Peyer's patch (tissue), 4 donors: ENCODE measurements around the gene SF1. TPM values are rescaled to one million over a fixed set of nuclear protein-coding genes. Genes with fewer than 3 reads are reported as not detected.

Experiments
- DNase-seq, 3 donors: peaks; one replicate each; pipeline ENCODE4 v3.0.0-alpha.2; 2017 to 2019
- H3K27ac ChIP-seq, 4 donors: fragments of 200-600 bp; sonication (generic); one replicate each; pipeline ENCODE4 v1.5.1; 2016 to 2019
- H3K27me3 ChIP-seq, 2 donors: fragments of 200-600 bp; sonication (generic); one replicate each; pipeline ENCODE4 v1.5.1; 2019
- H3K36me3 ChIP-seq, 3 donors: fragments of 200-600 bp; sonication (generic); one replicate each; pipeline ENCODE4 v1.5.1; 2016 to 2019
- H3K4me1 ChIP-seq, 4 donors: fragments of 200-600 bp; sonication (generic); one replicate each; pipeline ENCODE4 v1.5.1; 2016 to 2019
- H3K4me3 ChIP-seq, 4 donors: fragments of 200-600 bp; sonication (generic); 1 replicate in 3 of 4; 2 replicates in 1 of 4; pipeline ENCODE4 v1.5.1; 2016 to 2019; ENCODE audit warnings: mild to moderate bottlenecking in 1 of 4
- H3K9me3 ChIP-seq, 4 donors: fragments of 200-600 bp; sonication (generic); one replicate each; pipeline ENCODE4 v1.5.1; 2016 to 2019; ENCODE audit warnings: mild to moderate bottlenecking in 1 of 4
- POLR2A ChIP-seq, 2 donors: fragments of 450-650 bp; IDR thresholded peaks; one replicate each; pipeline ENCODE4 v1.5.1; 2017; ENCODE audit warnings: antibody characterized with exemption in 2 of 2, mild to moderate bottlenecking in 2 of 2, moderate library complexity in 2 of 2
- total RNA-seq, 4 donors: library from RNA; depleted of rRNA; stranded (reverse); fragments of >200 nt; gene quantifications; one replicate each; pipeline ENCODE4 v1.1.0, GENCODE V29; 2016
- TF ChIP-seq, protein P1 (sequence below), 6 experiments: fragments of 450-650 bp in 4 of 6; fragments of 200-600 bp in 2 of 6; sonication (generic) in 1 of 6; IDR thresholded peaks; one replicate each; pipeline ENCODE4 v1.5.1; 2017 to 2019; ENCODE audit warnings: antibody characterized with exemption in 6 of 6, mild to moderate bottlenecking in 3 of 6, moderate library complexity in 1 of 6

Gene SF1
- total RNA-seq, 4 donors from 2014 or later, result 247 to 621 (median 392) TPM

DNA sequence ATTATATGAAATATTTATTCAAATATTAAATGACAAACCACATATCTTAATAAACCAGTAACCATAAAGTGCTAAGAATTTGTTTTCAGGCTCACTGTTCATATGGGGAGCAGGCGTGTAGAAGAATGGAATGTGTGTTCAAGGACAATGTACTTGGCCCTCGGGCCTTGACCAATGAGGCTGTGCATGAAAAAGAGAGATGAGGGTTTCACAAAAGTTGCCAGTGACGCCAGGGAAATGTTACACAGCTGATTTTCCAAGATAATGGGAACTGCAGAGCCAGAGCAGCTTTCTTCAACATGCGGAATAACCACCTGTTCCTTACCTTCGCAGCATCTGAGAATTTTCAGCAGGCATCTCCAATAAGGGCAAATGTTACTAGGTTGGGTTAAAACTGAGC is 4.2 kb downstream of the SF1 start:
- DNase-seq, result no peak
- Histone ChIP-seq H3K27me3 (no peaks in the 10 kb centered on the region), H3K9me3 (no peaks in the 10 kb centered on the region), H3K4me3 (no peak overlapping the region), H3K36me3 (peaks cover 4 to 75% (median 5%) of the 10 kb centered on the region in 3 donors), H3K27ac (no peak overlapping the region), H3K4me1 (peaks cover 0 to 43% (median 34%) of the 10 kb centered on the region in 4 donors)
- TF ChIP-seq, protein P1, sequence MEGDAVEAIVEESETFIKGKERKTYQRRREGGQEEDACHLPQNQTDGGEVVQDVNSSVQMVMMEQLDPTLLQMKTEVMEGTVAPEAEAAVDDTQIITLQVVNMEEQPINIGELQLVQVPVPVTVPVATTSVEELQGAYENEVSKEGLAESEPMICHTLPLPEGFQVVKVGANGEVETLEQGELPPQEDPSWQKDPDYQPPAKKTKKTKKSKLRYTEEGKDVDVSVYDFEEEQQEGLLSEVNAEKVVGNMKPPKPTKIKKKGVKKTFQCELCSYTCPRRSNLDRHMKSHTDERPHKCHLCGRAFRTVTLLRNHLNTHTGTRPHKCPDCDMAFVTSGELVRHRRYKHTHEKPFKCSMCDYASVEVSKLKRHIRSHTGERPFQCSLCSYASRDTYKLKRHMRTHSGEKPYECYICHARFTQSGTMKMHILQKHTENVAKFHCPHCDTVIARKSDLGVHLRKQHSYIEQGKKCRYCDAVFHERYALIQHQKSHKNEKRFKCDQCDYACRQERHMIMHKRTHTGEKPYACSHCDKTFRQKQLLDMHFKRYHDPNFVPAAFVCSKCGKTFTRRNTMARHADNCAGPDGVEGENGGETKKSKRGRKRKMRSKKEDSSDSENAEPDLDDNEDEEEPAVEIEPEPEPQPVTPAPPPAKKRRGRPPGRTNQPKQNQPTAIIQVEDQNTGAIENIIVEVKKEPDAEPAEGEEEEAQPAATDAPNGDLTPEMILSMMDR (IDR thresholded peaks at IDR 0.05), result no peak
- no peak for TF ChIP-seq POLR2A (IDR thresholded peaks at IDR 0.05)

DNA sequence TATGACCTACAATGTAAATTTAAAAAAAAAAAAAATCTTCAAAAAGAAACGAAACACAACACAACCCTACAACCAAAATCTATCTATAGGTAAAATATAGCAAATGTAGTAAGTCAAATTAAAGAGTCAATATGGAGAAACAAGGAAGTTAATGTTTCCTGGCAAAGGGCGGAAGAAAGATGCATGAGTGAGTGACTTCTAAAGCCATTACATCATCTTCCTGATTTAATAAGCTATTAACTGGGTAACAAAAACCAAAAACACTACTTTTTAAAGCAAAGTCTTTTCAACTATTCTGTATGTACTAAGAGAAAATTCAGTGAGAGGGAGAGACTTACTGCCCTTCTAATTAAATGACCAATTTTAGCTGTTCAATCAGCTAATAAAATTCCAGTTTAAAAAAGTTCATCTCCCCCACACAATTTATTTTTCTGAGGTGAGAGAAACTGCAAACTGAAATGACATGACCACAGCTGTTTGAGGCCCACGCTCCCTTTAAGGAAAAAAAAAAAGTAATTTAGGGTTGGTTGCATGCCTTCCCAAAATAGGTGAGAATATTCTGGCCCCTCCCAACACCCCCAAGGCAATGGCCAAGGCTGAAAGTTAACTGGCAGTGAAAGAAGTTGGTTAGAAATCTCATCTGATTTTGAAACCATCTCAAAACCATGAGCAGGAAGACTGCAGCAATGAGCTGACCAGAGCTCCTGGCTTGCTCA is 5.9 kb downstream of the SF1 start:
- peak overlapping the region in 2 of 4 donors; percentile 19 to 65 for H3K27ac ChIP-seq
- peaks cover 5 to 92% (median 7%) of the 10 kb centered on the region in 3 donors for H3K36me3 ChIP-seq

DNA sequence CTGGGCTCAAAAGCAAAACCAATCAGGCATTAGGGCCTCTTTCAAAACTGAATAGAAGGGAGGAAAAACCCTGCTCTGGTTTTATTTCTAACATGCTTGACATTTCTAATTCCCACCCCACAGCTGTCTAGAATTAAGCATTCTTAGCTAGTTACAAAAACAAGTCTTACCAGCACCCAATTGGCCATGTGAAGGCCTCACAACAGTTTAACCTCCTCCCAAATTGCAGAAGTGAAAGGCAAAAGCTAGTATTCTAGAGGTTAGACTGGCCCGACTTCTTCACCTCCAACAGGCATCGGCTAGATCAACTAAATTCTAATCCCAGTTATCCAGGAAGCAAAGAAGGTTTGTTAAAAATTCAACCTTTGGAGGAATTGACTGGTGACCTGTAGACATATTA is 6.5 kb downstream of the SF1 start:
- TF ChIP-seq, protein P1 (IDR thresholded peaks at IDR 0.05), result no peak
- TF ChIP-seq POLR2A (IDR thresholded peaks at IDR 0.05), result no peak
- no peak for DNase-seq
- peaks cover 8 to 98% (median 11%) of the 10 kb centered on the region in 3 donors for H3K36me3 ChIP-seq
- H3K9me3 ChIP-seq, result no peaks in the 10 kb centered on the region
- no peaks in the 10 kb centered on the region for H3K27me3 ChIP-seq
- no peak overlapping the region for H3K4me3 ChIP-seq
- peaks cover 0 to 44% (median 38%) of the 10 kb centered on the region in 4 donors for H3K4me1 ChIP-seq
- H3K27ac ChIP-seq, result peak overlapping the region in 2 of 4 donors; percentile 19 to 65

More for the DNA sequence above, 5.9 kb downstream of the SF1 start:
- no peak for TF ChIP-seq POLR2A (IDR thresholded peaks at IDR 0.05)
- TF ChIP-seq, protein P1 (IDR thresholded peaks at IDR 0.05), result no peak
- DNase-seq, result no peak
- Histone ChIP-seq H3K9me3 (no peaks in the 10 kb centered on the region), H3K4me1 (peaks cover 0 to 43% (median 41%) of the 10 kb centered on the region in 4 donors), H3K27me3 (no peaks in the 10 kb centered on the region), H3K4me3 (no peak overlapping the region)

DNA sequence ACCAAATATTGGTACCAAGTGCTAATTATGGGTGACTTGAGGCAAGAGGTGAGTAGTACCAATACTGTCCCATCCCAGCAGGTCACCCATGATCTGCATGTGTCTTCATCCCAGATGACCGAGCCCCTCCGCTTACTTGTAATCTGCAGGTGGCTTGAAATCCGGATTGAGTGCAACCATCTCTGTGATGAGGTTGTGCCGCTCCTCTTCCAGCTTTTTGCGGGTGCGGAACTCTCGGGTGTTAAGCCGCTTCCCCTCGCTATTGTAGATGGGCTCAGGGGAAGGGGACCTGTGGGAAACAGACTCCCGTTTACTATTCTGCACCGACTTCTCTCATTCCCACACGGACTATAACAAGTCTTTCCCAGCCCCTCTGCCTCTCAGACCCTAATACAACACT is 8.2 kb downstream of the SF1 start:
- Histone ChIP-seq H3K27me3 (no peaks in the 10 kb centered on the region), H3K9me3 (no peaks in the 10 kb centered on the region), H3K4me3 (no peak overlapping the region), H3K4me1 (peaks cover 0 to 37% (median 29%) of the 10 kb centered on the region in 4 donors), H3K27ac (no peak overlapping the region), H3K36me3 (peaks cover 8 to 100% (median 13%) of the 10 kb centered on the region in 3 donors)
- DNase-seq, result no peak
- TF ChIP-seq POLR2A (IDR thresholded peaks at IDR 0.05), result no peak
- TF ChIP-seq, protein P1 (IDR thresholded peaks at IDR 0.05), result no peak

DNA sequence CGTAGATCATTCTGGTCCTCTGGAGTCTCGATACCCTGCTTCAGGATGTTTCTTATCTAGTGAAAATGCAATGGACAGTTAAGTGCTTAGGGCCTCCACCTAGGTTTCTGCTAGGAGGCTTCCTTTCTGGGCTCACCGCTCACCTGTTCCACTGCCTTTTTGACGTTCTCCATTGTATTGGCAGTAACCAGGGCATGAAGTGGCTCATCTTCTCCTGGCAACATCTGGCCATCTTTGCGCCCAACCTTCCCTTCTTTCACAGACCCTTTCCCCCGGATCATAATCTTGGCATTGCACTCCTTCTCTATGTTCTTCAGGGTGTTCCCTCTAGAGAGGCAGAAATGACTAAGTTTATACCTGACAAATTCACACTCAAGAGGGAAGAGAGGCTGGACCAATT is 9.1 kb downstream of the SF1 start:
- H3K36me3 ChIP-seq, result peaks cover 8 to 100% (median 13%) of the 10 kb centered on the region in 3 donors
- no peak overlapping the region for H3K27ac ChIP-seq

More for the DNA sequence above, 9.1 kb downstream of the SF1 start:
- DNase-seq, result no peak
- no peak for TF ChIP-seq POLR2A (IDR thresholded peaks at IDR 0.05)
- TF ChIP-seq, protein P1 (IDR thresholded peaks at IDR 0.05), result no peak
- H3K4me1 ChIP-seq, result peaks cover 0 to 45% (median 32%) of the 10 kb centered on the region in 4 donors
- H3K4me3 ChIP-seq, result no peak overlapping the region
- no peaks in the 10 kb centered on the region for H3K9me3 ChIP-seq
- H3K27me3 ChIP-seq, result no peaks in the 10 kb centered on the region
